HG03135 (cell line): ENCODE measurements around the gene GATAD1.
A peak's percentile ranks its signal among the peaks of the same experiment; 100 is the strongest.
"Not testable (repeated sequence)": the region's sequence is repeated elsewhere in the genome, so short reads cannot be mapped to it uniquely, and the experiment has no call there.

Experiments
- ATAC-seq: cut with Tn5 transposase; IDR thresholded peaks from one replicate; pipeline ENCODE4 v1.9.1; 2021; ENCODE audit warnings: mild to moderate bottlenecking, moderate library complexity; ENCODE audit not compliant: unreplicated experiment

The GATAD1 gene

DNA sequence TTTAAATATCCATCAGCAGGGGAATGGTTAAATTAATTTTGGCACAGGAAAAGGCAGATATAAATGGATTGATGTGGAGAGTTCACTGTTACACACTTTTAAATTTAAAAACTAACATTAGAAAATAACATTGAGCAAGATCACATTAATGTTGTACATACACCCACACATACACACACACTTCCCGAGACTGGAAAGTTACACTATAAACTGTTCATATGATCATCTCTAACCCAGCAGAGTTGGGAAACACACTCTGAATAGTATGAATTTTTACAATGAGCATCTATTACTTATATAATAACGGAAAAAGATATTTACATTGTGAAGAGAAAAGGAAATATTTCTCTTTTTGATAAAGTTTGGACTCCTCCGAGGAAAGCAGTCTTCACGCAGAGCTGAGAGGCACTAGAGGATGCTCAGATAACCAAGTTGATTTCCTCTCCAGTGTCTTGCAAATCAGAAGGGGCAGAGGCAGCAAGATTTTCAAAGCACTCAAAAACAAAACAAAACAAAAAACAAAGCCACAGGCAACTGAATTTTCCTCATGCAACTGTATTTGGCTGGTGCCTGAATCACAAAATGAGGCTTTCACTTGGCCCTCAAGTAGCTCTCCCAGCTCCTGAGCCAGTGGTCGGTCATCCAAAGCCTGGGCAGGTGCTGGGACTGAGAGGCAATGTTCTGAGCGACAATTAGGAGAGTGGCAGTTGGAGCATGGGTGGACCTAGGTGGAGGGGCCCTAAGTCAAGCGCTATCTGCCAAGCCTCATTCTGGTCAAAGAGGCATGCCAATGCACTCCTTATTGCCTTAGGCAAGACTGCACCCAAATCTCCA is 10.5 kb upstream of the GATAD1 start:
- no peak for ATAC-seq

GRCh38 chr7:92437956-92438491 is 9.3 kb upstream of the GATAD1 start:
- no peak for ATAC-seq

DNA sequence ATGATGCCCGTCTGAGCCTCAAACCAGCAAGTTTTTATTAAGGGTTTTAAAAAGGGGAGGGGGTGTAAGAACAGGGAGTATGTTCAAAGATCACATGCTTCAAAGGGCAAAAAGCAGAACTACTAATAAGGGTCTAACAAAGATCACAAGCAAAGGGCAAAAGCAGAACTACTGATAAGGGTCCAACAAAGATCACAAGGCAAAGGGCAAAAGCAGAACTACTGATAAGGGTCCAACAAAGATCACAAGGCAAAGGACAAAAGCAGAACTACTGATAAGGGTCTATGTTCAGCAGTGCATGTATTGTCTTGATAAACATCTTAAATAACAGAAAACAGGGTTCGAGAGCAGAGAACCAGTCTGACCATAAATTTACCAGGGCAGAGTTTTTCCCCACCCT is 4.6 kb upstream of the GATAD1 start:
- ATAC-seq, result not testable (repeated sequence)

DNA sequence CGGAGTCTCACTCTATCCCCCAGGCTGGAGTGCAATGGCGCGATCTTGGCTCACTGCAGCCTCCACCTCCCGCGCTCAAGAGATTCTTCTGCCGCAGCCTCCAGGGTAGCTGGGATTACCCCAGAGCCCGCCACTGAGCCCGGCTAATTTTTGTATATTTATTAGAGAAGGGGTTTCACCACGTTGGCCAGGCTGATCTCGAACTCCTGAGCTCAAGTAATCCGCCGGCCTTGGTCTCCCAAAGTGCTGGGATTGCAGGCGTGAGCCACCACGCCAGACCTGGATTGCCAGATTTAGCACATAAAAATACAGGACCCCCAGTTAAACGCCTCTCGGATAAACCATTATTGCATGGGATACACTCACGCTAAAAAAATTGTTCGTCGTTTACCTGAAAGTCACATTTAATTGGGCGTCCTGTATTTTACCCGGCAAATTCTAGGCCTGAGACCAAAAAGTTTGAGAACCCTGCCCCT is 375 bp upstream of the GATAD1 start:
- no peak for ATAC-seq

- peak; percentile 35 for ATAC-seq
These were observed 994 bp downstream of the GATAD1 start for GRCh38 chr7:92448205-92448747.

DNA sequence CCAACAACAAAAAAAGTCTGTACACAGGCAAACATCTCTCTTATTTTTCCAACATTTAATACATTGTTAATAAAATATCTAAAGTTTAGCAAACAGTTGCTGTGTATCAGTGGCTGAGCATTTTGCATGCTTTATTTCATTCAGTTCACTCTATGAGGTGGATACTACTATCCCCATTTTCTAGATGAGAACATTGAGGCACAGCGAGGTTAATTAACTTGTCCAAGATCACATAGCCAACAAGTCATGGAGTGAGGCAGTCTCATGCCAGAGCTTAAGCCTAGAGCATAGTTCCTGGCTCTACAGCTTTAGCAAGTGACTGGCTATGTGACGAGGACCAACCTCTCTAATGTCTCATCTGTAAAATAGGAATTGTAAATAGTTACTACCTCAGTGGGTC is 4.4 kb downstream of the GATAD1 start:
- no peak for ATAC-seq

DNA sequence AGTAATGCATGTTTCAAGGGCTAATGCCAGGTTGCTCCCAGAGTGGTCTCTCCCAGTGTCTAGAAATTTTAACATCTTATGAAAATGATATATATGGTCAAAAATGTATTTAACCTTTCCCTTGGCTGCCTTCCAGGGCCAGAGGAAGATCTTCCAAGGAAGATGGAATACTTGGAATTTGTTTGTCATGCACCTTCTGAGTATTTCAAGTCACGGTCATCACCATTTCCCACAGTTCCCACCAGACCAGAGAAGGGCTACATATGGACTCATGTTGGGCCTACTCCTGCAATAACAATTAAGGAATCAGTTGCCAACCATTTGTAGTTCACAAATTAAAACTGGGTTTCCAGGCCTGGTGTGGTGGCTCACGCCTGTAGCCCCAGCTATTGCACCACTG is 9.0 kb downstream of the GATAD1 start:
- no peak for ATAC-seq

GRCh38 chr7:92460109-92460508 is 12.8 kb downstream of the GATAD1 start:
- ATAC-seq, result no peak

DNA sequence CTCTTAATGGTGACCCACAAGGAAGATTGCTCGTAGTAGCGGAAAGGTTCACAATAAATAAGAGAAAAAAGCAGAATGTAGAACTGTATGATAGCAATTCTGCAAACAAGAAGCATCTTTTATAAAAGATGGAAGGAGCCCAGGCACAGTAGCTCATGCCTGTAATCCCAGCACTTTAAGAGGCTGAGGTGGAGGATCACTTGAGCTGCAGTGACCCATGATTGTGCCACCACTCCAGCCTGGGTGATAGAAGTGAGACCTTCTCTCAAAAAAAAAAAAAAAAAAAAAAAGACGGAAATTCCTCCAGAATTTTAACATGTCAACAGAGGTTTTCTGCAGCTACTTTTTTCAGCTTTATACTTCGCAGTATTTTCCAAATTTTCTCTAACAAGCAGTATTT is 13.2 kb downstream of the GATAD1 start:
- no peak for ATAC-seq

DNA sequence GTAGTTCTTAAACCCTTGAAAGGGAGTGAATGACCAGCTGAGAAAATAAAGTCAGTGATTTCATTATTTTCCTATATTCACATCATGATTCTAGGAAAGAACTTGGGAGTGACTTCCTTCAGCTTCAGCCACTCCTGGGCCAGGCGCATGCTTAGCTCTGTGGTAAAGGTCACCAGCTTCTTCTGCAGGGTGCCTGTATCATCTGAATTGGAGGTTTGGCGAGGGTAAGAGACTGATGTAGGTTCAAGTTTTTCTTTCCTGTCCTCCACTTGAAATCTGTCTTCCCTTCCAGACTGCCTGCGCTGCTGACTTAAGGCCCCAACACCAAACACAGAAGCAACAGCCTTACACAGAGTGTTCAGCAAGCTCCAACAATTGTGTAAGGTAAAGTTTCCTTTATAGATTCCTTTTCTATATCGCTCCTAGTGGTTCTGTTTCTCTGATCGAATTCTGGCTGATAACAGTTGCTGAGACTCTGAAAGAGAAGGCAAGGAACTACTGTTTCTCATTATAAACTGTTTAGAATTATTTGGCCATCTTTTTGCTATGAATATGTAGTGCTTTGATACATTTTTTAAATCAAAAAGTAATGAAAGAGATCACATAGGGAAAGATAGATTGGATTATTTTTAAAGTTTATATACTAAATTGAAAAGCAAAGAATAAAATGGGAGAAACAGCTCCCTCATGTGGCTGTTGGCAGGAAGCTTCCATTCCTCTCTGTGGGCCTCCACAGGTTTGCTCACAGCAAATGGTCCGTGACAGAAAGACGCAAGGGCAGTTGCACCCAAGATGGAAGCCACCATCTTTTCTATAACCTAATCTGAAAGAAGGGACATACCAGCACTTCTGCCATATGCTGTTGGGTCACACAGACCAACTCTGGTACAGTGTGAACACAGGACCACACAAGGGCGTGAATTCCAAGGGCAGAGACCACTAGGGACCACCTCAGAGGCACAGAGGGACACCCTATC is 14.0 kb downstream of the GATAD1 start:
- no peak for ATAC-seq

GRCh38 chr7:92462560-92462959 is 15.3 kb downstream of the GATAD1 start:
- no peak for ATAC-seq

DNA sequence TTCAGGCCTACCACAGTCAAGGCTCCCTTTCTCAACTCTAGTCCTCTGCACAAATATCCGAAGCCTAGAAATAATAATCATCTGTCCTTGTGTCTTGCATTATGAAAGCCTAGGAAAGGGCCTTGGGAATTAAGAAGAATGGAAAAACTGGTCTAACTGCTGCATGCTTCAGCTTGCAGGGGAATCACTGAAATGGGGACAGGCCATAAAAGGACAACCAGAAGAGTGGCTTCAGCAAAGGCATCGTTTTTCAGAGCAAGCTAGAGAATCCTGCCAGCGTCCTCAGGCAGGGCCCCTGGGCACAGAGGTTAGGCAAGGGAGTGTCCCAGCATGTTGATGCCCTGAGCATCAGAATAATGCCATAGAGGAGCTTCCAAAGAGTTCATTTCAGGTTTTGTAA is 17.2 kb downstream of the GATAD1 start:
- ATAC-seq, result no peak

GRCh38 chr7:92466682-92467081 is 19.4 kb downstream of the GATAD1 start:
- ATAC-seq, result no peak

- ATAC-seq, result not testable (repeated sequence)
These were observed 21.3 kb downstream of the GATAD1 start for GRCh38 chr7:92468589-92468988.

- not testable (repeated sequence) for ATAC-seq
These were observed 26.7 kb downstream of the GATAD1 start for GRCh38 chr7:92473989-92474388.

DNA sequence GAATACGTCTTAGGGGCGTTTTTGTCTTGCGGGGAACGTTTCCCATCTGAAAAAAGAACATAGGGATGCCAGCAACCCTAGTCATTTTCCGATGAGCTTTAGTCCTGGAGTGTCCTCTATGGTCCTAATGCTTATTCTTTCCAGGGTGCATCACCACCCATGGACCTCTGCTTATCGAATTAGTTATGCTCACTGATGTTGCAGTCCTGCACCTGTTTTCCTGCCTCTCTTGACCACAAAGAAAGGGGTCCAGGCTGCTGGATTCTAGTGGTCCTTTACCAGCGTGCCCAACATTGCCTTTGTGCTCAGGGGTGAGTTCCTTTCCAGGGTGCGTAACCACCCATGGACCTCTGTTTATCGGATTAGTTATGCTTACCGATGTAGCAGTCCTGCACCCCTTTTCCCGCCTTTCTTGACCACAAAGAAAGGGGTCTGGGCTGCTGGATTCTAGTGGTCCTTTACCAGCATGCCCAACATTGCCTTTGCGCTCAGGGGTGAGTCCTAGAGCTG is 28.0 kb downstream of the GATAD1 start:
- not testable (repeated sequence) for ATAC-seq

DNA sequence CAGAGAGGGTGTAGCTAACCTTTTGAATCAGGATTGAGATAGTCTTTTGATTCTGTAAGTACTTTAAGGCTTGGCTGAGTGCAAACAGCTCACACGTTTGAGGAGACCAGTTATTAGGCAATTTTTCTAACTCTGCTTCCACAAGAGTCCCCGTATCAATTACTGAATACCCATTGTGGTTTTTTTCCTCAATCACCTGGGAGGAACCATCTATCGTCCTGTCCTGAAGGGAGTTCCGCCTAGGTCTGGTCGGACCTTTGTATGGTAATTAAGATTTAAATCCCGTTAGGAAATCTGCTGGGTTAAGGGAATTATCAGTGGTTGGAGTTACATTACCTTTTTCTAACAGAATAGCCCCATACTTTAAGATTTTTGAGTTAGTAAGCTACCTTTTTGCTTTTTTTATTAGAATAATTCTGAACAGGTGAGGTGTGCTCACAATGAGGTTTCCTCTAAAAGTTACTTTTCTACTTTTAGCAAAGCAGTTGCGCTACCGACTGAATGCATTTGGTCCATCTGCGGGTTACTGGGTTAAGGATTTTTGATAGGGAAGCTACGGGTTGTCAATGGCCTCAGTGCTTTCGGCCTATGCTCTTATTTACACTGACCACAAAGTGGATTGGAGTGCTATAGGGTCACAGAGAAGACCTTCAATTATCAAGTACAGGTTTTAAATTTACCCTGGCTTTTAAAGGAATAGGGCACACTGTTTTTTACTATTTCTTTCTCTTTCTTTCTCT is 28.7 kb downstream of the GATAD1 start:
- not testable (repeated sequence) for ATAC-seq

GRCh38 chr7:92477681-92478080 is 30.4 kb downstream of the GATAD1 start, which contains the start of gene ERVW-1:
Gene ERVW-1 (minus strand): TSS chr7:92477946. CDS start chr7:92470381, 7,565 bp downstream.
- not testable (repeated sequence) for ATAC-seq

GRCh38 chr7:92478095-92478494 is 30.8 kb downstream of the GATAD1 start:
- no peak for ATAC-seq

- ATAC-seq, result no peak
These were observed 31.4 kb downstream of the GATAD1 start for GRCh38 chr7:92478711-92479110.
